Measurements from ENCODE around the gene PIP5K1B.

The PIP5K1B gene

GRCh38 chr9:68741704-68742332 lies 36.8 kb downstream of the PIP5K1B start:
- TF ChIP-seq ZFP3 (CRISPR knock-in tag; IDR thresholded peaks at IDR 0.05) (no peak), POU6F1 (CRISPR knock-in tag; IDR thresholded peaks at IDR 0.05; ENCODE audit: borderline replicate concordance, low read depth) (no peak), ZC3H10 (CRISPR knock-in tag; IDR thresholded peaks at IDR 0.05) (no peak), CREB5 (CRISPR knock-in tag; IDR thresholded peaks at IDR 0.05; ENCODE audit: low read depth) (no peak), ZFP30 (CRISPR knock-in tag; IDR thresholded peaks at IDR 0.05) (no peak)
- no peak for ATAC-seq

GRCh38 chr9:68742333-68742730 lies 37.3 kb downstream of the PIP5K1B start:
- TF ChIP-seq POU6F1 (CRISPR knock-in tag; IDR thresholded peaks at IDR 0.05; ENCODE audit: borderline replicate concordance, low read depth) (no peak), GLIS3 (CRISPR knock-in tag; IDR thresholded peaks at IDR 0.05) (no peak), ZNF565 (CRISPR knock-in tag; conservative IDR thresholded peaks at IDR 0.05; ENCODE audit: low read depth) (no peak), ARNTL (CRISPR knock-in tag; IDR thresholded peaks at IDR 0.05; ENCODE audit: borderline replicate concordance, low read depth) (no peak), CSDC2 (CRISPR knock-in tag; IDR thresholded peaks at IDR 0.05) (no peak), ZC3H10 (CRISPR knock-in tag; IDR thresholded peaks at IDR 0.05) (no peak), ZNF70 (CRISPR knock-in tag; IDR thresholded peaks at IDR 0.05) (no peak), SNAI2 (CRISPR knock-in tag; IDR thresholded peaks at IDR 0.05) (no peak)
- ATAC-seq: no peak

GRCh38 chr9:68744426-68744825 lies 39.4 kb downstream of the PIP5K1B start:
- TF ChIP-seq ZNF565 (CRISPR knock-in tag; conservative IDR thresholded peaks at IDR 0.05; ENCODE audit: low read depth): no peak
- TF ChIP-seq ZNF70 (CRISPR knock-in tag; IDR thresholded peaks at IDR 0.05): no peak
- no peak for TF ChIP-seq PATZ1 (CRISPR knock-in tag; IDR thresholded peaks at IDR 0.05; ENCODE audit: borderline replicate concordance)
- ATAC-seq: no peak

- ATAC-seq: no peak
- no peak for TF ChIP-seq ZC3H10 (CRISPR knock-in tag; IDR thresholded peaks at IDR 0.05)
Measured at GRCh38 chr9:68746525-68746924, 41.5 kb downstream of the PIP5K1B start.

- no peak for TF ChIP-seq TCF4 (CRISPR knock-in tag; IDR thresholded peaks at IDR 0.05; ENCODE audit: borderline replicate concordance)
- TF ChIP-seq ARNTL (CRISPR knock-in tag; IDR thresholded peaks at IDR 0.05; ENCODE audit: borderline replicate concordance, low read depth): no peak
- no peak for TF ChIP-seq ISL1 (CRISPR knock-in tag; IDR thresholded peaks at IDR 0.05)
- no peak for TF ChIP-seq ESRRG (CRISPR knock-in tag; IDR thresholded peaks at IDR 0.05)
- no peak for TF ChIP-seq TSHZ2 (CRISPR knock-in tag; IDR thresholded peaks at IDR 0.05)
- no peak for TF ChIP-seq CREB5 (CRISPR knock-in tag; IDR thresholded peaks at IDR 0.05; ENCODE audit: low read depth)
- no peak for TF ChIP-seq ZNF565 (CRISPR knock-in tag; conservative IDR thresholded peaks at IDR 0.05; ENCODE audit: low read depth)
- TF ChIP-seq CSDC2 (CRISPR knock-in tag; IDR thresholded peaks at IDR 0.05): no peak
- no peak for TF ChIP-seq BACH2 (CRISPR knock-in tag; IDR thresholded peaks at IDR 0.05; ENCODE audit: borderline replicate concordance)
- no peak for TF ChIP-seq PPARA (CRISPR knock-in tag; IDR thresholded peaks at IDR 0.05; ENCODE audit: borderline replicate concordance)
- no peak for TF ChIP-seq ZFP3 (CRISPR knock-in tag; IDR thresholded peaks at IDR 0.05)
- no peak for TF ChIP-seq SNAI2 (CRISPR knock-in tag; IDR thresholded peaks at IDR 0.05)
- ATAC-seq: no peak
Measured at GRCh38 chr9:68747043-68747533, 42.0 kb downstream of the PIP5K1B start.

Data from SK-N-SH treated with all-trans-retinoic acid at 6 μM for 48 hours (cell line).